ENCODE data around the gene SUGT1.

- peak; percentile 30 for TF ChIP-seq CTCF (IDR thresholded peaks at IDR 0.05)
- no peak for TF ChIP-seq POLR2AphosphoS5 (IDR thresholded peaks at IDR 0.05; ENCODE audit: low read depth, low read length)
- TF ChIP-seq SIN3A (IDR thresholded peaks at IDR 0.05; ENCODE audit: borderline replicate concordance, insufficient read depth, low read depth, low read length): no peak
These were observed 54.7 kb downstream of the SUGT1 start for GRCh38 chr13:52707375-52707774.
